Smooth muscle cell (in vitro differentiated cells): ENCODE measurements around the gene LOC128125822.

Source experiments
- DNase-seq: peaks from one replicate; lab custom pipeline; 2025; ENCODE audit not compliant: unreplicated experiment; lab: John Stamatoyannopoulos, UW
- H2AFZ ChIP-seq: fragments of 200-600 bp; sonication (generic); 2 replicates; pipeline ENCODE4 v1.6.0; 2016; ENCODE audit warnings: antibody characterized with exemption, low read depth, mild to moderate bottlenecking
- H3F3A ChIP-seq: fragments of 200-600 bp; sonication (generic); 2 replicates; pipeline ENCODE4 v1.6.0; 2017; ENCODE audit warnings: antibody characterized with exemption, low read depth
- H3K27ac ChIP-seq: fragments of 200-600 bp; sonication (generic); 2 replicates; pipeline ENCODE4 v1.5.1; 2016; ENCODE audit warnings: low read depth, mild to moderate bottlenecking
- H3K27me3 ChIP-seq: fragments of 200-600 bp; sonication (generic); 2 replicates; pipeline ENCODE4 v1.6.1; 2016; ENCODE audit warnings: low read depth, mild to moderate bottlenecking
- H3K36me3 ChIP-seq: fragments of 200-600 bp; sonication (generic); 2 replicates; pipeline ENCODE4 v1.5.1; 2016; ENCODE audit warnings: low read depth
- H3K4me1 ChIP-seq: fragments of 200-600 bp; sonication (generic); 2 replicates; pipeline ENCODE4 v1.5.1; 2016; ENCODE audit warnings: low read depth
- H3K4me2 ChIP-seq: fragments of 200-600 bp; sonication (generic); 2 replicates; pipeline ENCODE4 v1.6.0; 2016; ENCODE audit warnings: mild to moderate bottlenecking
- H3K4me3 ChIP-seq: fragments of 200-600 bp; sonication (generic); 2 replicates; pipeline ENCODE4 v1.5.1; 2016; ENCODE audit warnings: mild to moderate bottlenecking
- H3K79me2 ChIP-seq: fragments of 200-600 bp; sonication (generic); 2 replicates; pipeline ENCODE4 v1.6.0; 2016; ENCODE audit warnings: low read depth, mild to moderate bottlenecking
- H3K9ac ChIP-seq: fragments of 200-600 bp; sonication (generic); 2 replicates; pipeline ENCODE4 v1.6.0; 2016; ENCODE audit warnings: low read depth
- H3K9me3 ChIP-seq: fragments of 200-600 bp; sonication (generic); replicated peaks from 2 replicates; pipeline ENCODE4 v1.5.1; 2016; ENCODE audit warnings: low read depth
- H4K20me1 ChIP-seq: fragments of 200-600 bp; sonication (generic); 2 replicates; pipeline ENCODE4 v1.6.0; 2016; ENCODE audit warnings: low read depth
- WGBS: methylation state at CpG from one replicate; pipeline ENCODE4 v1.1.7; 2016; ENCODE audit warnings: low lambda C conversion rate; 5-methylcytosine and 5-hydroxymethylcytosine counted together
- TF ChIP-seq, protein P1 (sequence below): fragments of 200-600 bp; sonication (generic); IDR thresholded peaks from 2 replicates; pipeline ENCODE4 v1.5.1; 2017; ENCODE audit warnings: borderline replicate concordance, mild to moderate bottlenecking, antibody characterized with exemption; ENCODE audit not compliant: insufficient read depth, poor library complexity, severe bottlenecking

LOC128125822 gene

DNA sequence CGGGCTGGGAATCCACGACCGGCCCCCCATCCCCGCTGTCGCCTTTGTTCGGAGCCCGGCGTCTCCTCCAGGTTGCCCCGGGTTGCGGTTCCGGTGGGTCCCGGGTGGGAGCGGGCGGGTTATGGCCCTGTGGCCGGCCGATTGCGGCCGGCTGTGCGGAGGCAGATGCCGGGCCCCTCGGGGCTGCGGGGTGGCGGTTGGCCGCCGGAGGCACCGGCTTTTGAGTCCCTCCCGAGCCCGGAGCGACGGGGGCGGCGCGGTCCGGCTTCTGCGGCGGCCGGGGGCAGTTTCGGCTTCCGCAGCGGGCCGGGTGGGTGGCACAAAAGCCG, 431 bp downstream of the LOC128125822 start:
- WGBS = 0% methylated on average over 25 of the region's 42 CpGs
- TF ChIP-seq, protein P1, sequence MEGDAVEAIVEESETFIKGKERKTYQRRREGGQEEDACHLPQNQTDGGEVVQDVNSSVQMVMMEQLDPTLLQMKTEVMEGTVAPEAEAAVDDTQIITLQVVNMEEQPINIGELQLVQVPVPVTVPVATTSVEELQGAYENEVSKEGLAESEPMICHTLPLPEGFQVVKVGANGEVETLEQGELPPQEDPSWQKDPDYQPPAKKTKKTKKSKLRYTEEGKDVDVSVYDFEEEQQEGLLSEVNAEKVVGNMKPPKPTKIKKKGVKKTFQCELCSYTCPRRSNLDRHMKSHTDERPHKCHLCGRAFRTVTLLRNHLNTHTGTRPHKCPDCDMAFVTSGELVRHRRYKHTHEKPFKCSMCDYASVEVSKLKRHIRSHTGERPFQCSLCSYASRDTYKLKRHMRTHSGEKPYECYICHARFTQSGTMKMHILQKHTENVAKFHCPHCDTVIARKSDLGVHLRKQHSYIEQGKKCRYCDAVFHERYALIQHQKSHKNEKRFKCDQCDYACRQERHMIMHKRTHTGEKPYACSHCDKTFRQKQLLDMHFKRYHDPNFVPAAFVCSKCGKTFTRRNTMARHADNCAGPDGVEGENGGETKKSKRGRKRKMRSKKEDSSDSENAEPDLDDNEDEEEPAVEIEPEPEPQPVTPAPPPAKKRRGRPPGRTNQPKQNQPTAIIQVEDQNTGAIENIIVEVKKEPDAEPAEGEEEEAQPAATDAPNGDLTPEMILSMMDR = no peak
- Histone ChIP-seq H3K36me3 (peaks cover 12% of the 10 kb centered on the region), H2AFZ (no peak overlapping the region), H3K9me3 (no peaks in the 10 kb centered on the region), H3K27ac (peak overlapping the region; percentile 99), H3K27me3 (no peaks in the 10 kb centered on the region), H4K20me1 (peaks cover 53% of the 10 kb centered on the region), H3K9ac (peak overlapping the region; percentile 100), H3K4me2 (peak overlapping the region; percentile 87), H3K4me3 (peak overlapping the region; percentile 100), H3F3A (peaks cover 17% of the 10 kb centered on the region), H3K4me1 (peaks cover 27% of the 10 kb centered on the region), H3K79me2 (peaks cover 54% of the 10 kb centered on the region)
- DNase-seq = no peak

DNA sequence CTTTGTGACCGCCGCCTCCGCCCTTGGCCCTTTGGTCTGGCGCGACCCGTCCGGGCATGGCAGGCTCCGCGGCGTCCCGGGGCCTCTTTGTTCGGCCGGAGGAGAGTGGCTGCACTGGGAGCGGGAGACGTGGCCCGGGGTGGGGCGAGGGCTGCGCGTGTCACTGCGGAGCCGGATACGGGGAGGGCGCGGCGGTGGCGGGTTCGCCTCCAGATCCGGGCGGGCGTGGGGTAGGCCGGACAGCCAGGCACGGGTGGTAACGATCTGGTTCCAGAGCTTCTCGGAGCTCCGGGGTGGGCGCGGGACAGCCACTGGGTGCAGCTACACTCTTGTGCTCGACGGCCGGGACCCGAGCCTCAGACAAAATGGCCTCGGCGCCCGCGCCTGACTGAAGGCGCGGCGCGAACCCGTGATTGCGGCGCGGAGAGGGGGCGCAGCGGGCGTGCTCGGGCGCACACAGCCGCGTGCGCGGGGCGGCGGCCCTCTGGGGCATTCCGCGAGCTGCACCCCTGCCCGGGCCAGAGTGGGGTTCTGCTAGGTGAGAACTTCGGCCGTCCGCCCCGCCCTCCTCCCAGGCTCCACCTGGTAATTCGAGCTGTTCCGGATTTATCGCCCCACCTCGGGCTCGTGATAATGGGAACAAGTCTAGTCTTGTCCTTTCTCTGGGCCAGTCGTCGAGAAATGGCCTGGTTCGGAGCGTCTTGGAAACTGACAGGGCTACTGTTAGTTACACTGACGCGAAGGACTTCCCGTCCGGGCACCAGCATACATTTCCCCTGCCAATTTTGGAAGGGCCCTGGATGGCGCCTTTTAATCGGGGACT, 1.0 kb downstream of the LOC128125822 start:
- H3F3A ChIP-seq = peaks cover 17% of the 10 kb centered on the region
- TF ChIP-seq, protein P1 = no peak
- no peak overlapping the region for H2AFZ ChIP-seq
- H3K9ac ChIP-seq = peak overlapping the region; percentile 100
- H3K4me1 ChIP-seq = peaks cover 27% of the 10 kb centered on the region
- peak overlapping the region; percentile 99 for H3K27ac ChIP-seq
- peaks cover 59% of the 10 kb centered on the region for H4K20me1 ChIP-seq
- peaks cover 16% of the 10 kb centered on the region for H3K36me3 ChIP-seq
- no peaks in the 10 kb centered on the region for H3K27me3 ChIP-seq
- H3K9me3 ChIP-seq = no peaks in the 10 kb centered on the region
- WGBS = under 1% methylated on average over 73 of the region's 86 CpGs
- H3K79me2 ChIP-seq = peaks cover 60% of the 10 kb centered on the region
- peak overlapping the region; percentile 87 for H3K4me2 ChIP-seq
- peak overlapping the region; percentile 100 for H3K4me3 ChIP-seq
- peak; percentile 56 for DNase-seq

DNA sequence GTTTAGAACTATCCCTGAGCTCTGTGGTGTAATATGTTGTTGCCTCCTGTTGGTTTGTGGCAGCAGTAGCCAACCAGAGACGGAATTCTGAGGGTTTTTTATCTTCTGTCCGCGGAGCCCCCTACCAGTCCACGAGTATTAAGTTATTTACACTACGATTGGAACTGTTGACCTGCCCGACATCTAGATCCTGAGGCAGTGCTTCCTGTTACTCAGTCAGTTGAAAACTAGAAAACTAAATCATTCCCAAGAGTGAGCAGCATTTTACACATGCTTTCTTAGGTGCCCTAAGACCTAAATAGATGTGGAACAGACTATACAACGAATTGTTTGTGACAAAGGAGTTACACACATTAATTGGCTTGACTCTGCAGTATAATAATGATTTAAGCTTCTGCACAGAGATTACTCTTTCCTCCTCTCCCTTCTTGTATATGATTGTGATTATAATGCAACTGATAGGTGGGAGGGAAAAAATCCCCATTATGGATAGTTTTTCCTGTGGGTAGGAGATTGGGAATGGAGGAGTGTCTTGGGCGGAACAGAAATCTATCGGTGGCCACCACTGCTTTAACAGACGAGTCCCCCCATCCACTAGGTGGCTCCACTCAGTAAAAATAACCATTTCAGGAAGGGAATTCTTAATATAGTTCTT, 1.7 kb downstream of the LOC128125822 start:
- Histone ChIP-seq H3K4me3 (peak overlapping the region; percentile 100), H3K9me3 (no peaks in the 10 kb centered on the region), H3K27ac (peak overlapping the region; percentile 99), H2AFZ (no peak overlapping the region), H3K27me3 (no peaks in the 10 kb centered on the region), H3K9ac (peak overlapping the region; percentile 100), H3F3A (peaks cover 21% of the 10 kb centered on the region), H3K79me2 (peaks cover 67% of the 10 kb centered on the region), H3K4me1 (peaks cover 27% of the 10 kb centered on the region), H3K36me3 (peaks cover 24% of the 10 kb centered on the region), H3K4me2 (peak overlapping the region; percentile 87), H4K20me1 (peaks cover 66% of the 10 kb centered on the region)
- no peak for DNase-seq
- TF ChIP-seq, protein P1 = peak; percentile 67
- 2% methylated on average over 10 of the region's 10 CpGs for WGBS

DNA sequence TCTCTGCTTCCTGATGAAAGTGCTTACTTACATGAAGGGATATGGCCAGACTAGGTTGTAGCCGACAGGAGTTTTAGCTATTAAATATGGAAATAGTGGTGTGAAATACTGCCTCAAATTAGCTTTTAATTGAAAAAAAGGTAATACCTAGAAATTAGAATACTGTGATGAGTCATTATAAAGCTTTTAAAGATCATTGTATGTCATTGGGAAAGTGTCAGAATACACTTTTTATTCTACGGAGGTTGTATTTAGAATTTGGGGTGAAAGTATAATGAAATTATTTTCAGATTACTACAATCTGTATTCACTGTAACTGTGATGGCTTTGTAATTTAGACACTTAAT, 2.2 kb downstream of the LOC128125822 start:
- Histone ChIP-seq H3K4me1 (peaks cover 27% of the 10 kb centered on the region), H3K4me2 (peak overlapping the region; percentile 87), H3K36me3 (peaks cover 29% of the 10 kb centered on the region), H2AFZ (no peak overlapping the region), H3F3A (peaks cover 26% of the 10 kb centered on the region), H3K4me3 (peak overlapping the region; percentile 100), H3K9ac (peak overlapping the region; percentile 100), H4K20me1 (peaks cover 71% of the 10 kb centered on the region), H3K9me3 (no peaks in the 10 kb centered on the region), H3K27me3 (no peaks in the 10 kb centered on the region), H3K27ac (peak overlapping the region; percentile 99), H3K79me2 (peaks cover 72% of the 10 kb centered on the region)
- 47% methylated on average over 2 of the region's 2 CpGs for WGBS
- DNase-seq = no peak
- TF ChIP-seq, protein P1 = no peak
